ENCODE measurements around the gene THSD4.
A peak's percentile ranks its signal among the peaks of the same experiment; 100 is the strongest.

DNA sequence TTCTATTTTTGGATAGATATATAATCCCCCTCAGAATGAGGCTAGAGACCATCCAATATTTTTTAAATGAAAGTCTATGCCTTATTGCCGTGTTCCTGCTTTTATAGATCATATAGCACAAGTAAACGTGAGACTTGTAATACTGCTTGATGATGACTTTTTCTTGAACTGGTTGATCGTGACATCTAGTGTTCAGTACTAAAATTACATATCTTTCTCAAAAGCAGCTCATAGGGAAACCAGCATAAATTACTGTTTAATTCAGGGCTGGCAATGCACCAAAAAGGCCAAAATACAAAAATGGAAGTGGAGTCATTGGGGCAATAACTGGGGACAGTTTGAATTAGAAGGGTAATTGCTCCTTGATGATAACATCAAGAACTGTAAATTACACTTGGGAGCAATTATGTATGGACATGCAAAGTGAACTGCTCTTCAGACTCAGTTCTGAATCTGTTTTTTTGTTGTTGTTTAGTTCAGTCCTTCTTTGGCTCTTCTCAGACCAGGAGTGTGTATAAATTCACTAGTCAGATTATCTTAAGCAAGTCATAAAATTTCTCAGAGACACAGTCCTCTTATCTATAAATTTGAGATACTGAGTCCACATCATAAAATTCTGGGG is 325.3 kb downstream of the THSD4 start:
- TF ChIP-seq, protein P1, sequence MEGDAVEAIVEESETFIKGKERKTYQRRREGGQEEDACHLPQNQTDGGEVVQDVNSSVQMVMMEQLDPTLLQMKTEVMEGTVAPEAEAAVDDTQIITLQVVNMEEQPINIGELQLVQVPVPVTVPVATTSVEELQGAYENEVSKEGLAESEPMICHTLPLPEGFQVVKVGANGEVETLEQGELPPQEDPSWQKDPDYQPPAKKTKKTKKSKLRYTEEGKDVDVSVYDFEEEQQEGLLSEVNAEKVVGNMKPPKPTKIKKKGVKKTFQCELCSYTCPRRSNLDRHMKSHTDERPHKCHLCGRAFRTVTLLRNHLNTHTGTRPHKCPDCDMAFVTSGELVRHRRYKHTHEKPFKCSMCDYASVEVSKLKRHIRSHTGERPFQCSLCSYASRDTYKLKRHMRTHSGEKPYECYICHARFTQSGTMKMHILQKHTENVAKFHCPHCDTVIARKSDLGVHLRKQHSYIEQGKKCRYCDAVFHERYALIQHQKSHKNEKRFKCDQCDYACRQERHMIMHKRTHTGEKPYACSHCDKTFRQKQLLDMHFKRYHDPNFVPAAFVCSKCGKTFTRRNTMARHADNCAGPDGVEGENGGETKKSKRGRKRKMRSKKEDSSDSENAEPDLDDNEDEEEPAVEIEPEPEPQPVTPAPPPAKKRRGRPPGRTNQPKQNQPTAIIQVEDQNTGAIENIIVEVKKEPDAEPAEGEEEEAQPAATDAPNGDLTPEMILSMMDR (IDR thresholded peaks at IDR 0.05), result peak; percentile 90
- no peak for TF ChIP-seq POLR2A (IDR thresholded peaks at IDR 0.05; ENCODE audit: low read length)
- TF ChIP-seq, protein P2, sequence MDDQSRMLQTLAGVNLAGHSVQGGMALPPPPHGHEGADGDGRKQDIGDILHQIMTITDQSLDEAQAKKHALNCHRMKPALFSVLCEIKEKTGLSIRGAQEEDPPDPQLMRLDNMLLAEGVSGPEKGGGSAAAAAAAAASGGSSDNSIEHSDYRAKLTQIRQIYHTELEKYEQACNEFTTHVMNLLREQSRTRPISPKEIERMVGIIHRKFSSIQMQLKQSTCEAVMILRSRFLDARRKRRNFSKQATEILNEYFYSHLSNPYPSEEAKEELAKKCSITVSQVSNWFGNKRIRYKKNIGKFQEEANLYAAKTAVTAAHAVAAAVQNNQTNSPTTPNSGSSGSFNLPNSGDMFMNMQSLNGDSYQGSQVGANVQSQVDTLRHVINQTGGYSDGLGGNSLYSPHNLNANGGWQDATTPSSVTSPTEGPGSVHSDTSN (IDR thresholded peaks at IDR 0.05), result no peak
- TF ChIP-seq EP300 (IDR thresholded peaks at IDR 0.05), result no peak
- peak; percentile 94 for TF ChIP-seq SMC3 (IDR thresholded peaks at IDR 0.05)
- TF ChIP-seq, protein P3, sequence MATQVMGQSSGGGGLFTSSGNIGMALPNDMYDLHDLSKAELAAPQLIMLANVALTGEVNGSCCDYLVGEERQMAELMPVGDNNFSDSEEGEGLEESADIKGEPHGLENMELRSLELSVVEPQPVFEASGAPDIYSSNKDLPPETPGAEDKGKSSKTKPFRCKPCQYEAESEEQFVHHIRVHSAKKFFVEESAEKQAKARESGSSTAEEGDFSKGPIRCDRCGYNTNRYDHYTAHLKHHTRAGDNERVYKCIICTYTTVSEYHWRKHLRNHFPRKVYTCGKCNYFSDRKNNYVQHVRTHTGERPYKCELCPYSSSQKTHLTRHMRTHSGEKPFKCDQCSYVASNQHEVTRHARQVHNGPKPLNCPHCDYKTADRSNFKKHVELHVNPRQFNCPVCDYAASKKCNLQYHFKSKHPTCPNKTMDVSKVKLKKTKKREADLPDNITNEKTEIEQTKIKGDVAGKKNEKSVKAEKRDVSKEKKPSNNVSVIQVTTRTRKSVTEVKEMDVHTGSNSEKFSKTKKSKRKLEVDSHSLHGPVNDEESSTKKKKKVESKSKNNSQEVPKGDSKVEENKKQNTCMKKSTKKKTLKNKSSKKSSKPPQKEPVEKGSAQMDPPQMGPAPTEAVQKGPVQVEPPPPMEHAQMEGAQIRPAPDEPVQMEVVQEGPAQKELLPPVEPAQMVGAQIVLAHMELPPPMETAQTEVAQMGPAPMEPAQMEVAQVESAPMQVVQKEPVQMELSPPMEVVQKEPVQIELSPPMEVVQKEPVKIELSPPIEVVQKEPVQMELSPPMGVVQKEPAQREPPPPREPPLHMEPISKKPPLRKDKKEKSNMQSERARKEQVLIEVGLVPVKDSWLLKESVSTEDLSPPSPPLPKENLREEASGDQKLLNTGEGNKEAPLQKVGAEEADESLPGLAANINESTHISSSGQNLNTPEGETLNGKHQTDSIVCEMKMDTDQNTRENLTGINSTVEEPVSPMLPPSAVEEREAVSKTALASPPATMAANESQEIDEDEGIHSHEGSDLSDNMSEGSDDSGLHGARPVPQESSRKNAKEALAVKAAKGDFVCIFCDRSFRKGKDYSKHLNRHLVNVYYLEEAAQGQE (IDR thresholded peaks at IDR 0.05), result no peak
- TF ChIP-seq NR3C1 (IDR thresholded peaks at IDR 0.05), result no peak
- peak; percentile 94 to 96 for TF ChIP-seq RAD21 (conservative IDR thresholded peaks at IDR 0.05 in 1 of 2, IDR thresholded peaks at IDR 0.05 in 1 of 2)
- TF ChIP-seq ZSCAN20 (CRISPR knock-in tag; IDR thresholded peaks at IDR 0.05), result no peak
- no peak for TF ChIP-seq RCOR1 (IDR thresholded peaks at IDR 0.05; ENCODE audit: low read depth, low read length)
- TF ChIP-seq, protein P4, sequence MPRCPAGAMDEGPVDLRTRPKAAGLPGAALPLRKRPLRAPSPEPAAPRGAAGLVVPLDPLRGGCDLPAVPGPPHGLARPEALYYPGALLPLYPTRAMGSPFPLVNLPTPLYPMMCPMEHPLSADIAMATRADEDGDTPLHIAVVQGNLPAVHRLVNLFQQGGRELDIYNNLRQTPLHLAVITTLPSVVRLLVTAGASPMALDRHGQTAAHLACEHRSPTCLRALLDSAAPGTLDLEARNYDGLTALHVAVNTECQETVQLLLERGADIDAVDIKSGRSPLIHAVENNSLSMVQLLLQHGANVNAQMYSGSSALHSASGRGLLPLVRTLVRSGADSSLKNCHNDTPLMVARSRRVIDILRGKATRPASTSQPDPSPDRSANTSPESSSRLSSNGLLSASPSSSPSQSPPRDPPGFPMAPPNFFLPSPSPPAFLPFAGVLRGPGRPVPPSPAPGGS (IDR thresholded peaks at IDR 0.05), result no peak
- TF ChIP-seq ZC3H11A (IDR thresholded peaks at IDR 0.05), result no peak

All from A549 (cell line).